NCI-H510A treated with DMSO at 0.1 percent for 48 hours (cell line): Measurements from ENCODE around the gene MATCAP1.

Experiments used
- DNase-seq: peaks from one replicate; lab custom pipeline; 2025; lab: John Stamatoyannopoulos, UW

MATCAP1 gene

GRCh38 chr16:67190448-67191399 is 7.0 kb upstream of the MATCAP1 start:
- no peak for DNase-seq

DNA sequence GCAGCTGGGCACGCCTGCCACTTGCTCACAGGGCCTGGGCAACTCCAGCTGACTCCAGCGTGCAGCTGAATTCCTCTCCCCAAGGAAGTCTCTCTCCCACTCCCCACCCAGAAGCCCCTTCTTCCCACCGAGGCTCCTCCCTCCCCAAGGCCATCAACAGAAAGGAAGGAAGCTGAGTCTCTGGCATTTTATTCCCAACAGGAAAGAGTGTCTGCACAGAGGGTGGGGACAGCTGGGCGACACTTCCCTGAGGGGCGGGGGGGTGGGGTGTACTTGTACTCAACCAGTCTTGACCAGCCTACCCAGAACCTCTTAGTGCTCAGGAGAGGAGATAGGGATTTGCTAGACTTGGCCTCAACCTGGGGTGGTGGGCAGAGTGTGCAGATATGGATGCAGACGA is 6.3 kb upstream of the MATCAP1 start, which contains the start of gene EXOC3L1:
Gene EXOC3L1 (minus strand): TSS at position 96 of the 400 bp plus-strand sequence. CDS start 460 bp downstream, outside the sequence.
- DNase-seq, result no peak

DNA sequence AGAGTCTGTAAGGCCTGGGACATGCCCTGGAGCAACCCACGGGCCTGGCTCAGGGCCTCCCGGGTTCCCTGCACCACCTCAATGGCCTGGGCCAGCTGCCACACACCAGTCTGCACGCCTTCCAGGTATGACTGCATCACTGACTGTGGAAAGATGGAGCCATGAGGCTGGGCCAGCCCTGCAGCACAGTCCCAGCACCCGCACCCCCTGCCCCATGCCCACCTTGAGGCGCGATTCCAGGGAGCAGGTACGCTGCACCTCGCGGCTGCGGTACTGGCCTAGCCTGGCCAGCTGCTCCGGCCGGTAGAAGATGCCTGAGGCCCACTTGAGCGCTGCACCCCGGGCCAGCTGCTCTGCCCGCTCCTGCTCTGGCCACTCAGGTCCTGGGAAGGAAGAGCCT is 5.0 kb upstream of the MATCAP1 start:
- no peak for DNase-seq

- no peak for DNase-seq
These were observed 4.6 kb upstream of the MATCAP1 start for GRCh38 chr16:67188323-67188722.

DNA sequence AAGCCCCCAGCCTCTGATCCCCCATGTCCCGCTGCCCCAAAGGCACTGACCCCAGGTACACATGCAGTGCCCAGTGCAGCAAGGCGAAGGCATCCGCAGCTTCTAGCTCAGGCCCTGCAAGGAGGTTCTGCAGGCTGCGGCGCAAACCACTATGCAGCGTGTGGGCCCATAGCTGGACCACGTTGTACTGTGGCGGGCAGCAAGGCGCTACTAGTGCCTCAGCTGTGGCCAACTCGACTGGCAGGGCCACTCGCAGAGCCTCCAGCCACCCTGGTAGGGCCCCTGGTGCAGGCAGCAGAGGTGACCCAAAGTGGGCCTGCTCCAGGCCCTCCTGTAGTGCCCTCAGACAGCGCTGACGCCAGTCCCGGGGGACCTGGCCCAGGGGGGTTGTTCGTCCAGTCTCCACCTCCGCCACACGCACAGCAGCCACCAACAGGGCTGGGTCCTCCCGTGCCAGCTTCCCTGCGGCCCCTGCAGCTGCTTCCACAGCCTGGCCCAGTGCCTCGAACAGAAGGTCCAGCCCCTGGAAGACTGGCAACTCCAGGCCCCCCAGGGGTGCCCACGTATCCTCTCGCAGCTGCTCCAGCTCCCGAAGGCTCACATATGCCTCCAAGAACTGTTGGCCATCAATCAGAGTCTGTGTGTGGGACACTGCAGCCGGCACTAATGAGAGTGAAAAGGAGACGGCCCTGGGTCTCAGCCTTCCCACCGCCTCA is 3.6 kb upstream of the MATCAP1 start:
- DNase-seq, result no peak

- DNase-seq, result no peak
These were observed 2.8 kb upstream of the MATCAP1 start for GRCh38 chr16:67186550-67186950.

DNA sequence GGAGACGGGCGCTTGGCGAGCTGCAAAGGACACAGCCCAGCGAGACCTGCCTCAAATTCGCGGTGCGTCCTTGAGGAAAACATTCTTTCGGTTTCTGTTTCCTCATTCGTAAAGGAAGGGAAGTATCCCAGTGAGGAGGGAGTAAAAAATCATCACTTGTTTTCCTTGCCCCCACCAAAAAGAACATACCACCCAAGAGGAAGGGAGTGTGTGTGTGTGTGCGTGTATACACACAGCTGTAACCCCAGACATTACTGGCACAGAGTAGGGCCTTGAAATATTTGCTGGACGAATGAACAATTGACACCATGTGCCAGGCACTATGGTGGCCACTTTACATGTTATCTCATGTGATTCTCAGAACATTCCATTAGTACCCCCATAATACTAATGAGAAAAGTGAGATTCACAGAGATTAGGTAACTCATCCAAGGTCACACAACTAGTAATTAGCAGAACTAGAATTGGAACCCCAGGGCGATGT is 1.9 kb upstream of the MATCAP1 start:
- no peak for DNase-seq

GRCh38 chr16:67184995-67185650 is 1.4 kb upstream of the MATCAP1 start:
- peak; percentile 32 for DNase-seq

GRCh38 chr16:67184453-67184994 is 761 bp upstream of the MATCAP1 start:
- DNase-seq, result no peak

DNA sequence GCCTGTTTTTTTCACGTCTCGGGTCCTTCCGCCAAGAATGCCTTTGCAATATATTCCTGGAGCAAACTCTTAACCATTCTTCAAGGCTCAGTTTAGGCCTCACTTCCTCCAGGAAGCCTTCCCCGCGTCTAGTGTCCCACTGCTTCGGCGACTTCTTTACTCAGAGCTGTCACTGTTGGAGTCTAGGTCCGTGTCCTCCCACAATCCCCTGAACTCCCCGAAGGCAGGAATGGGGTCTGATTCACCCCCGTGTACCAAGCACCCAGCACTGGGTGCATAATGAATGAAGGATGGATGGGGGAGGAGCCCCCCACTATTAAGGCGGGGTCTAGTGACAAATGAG is 508 bp downstream of the MATCAP1 start:
- DNase-seq, result no peak

DNA sequence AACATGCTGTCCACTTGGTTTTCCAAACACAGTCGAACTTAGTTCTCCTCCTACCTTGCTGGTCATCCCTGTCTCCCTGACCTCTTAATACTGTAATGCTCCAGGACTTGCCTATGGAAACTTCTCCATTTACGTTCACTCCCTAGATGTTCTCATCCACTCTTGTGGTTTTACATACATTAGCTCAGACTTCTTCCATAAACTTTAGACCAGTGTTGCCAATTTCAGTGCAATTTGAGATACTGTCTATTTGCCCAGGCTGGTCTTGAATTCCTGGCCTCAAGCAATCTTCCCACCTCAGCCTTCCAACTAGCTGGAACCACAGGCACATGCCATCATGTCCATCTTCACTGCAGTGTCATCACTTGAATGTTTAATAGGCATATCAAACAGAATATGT is 1.5 kb downstream of the MATCAP1 start:
- no peak for DNase-seq

- no peak for DNase-seq
These were observed 2.4 kb downstream of the MATCAP1 start for GRCh38 chr16:67181346-67181745.

DNA sequence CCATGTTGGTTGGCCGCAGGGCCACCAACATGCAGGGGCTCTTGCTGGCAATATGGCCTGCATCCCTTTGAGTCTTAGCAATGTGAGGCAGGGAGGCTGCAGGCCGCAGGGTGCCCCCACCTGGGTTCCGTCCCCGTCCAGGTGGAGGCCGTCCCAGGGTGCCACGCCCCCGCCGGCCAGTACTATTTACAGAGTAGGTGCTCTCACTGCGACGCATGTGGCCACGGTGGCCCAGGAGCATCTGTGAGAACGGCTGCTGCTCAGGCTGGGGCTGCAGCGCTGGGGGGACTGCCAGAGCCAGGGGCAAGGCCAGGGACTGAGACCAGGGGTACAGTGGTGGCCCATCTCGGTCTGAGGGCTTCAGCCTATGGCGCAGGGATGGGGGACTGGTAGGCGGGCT is 3.6 kb downstream of the MATCAP1 start:
- DNase-seq, result no peak

- DNase-seq, result no peak
These were observed 4.2 kb downstream of the MATCAP1 start for GRCh38 chr16:67179421-67180080.

DNA sequence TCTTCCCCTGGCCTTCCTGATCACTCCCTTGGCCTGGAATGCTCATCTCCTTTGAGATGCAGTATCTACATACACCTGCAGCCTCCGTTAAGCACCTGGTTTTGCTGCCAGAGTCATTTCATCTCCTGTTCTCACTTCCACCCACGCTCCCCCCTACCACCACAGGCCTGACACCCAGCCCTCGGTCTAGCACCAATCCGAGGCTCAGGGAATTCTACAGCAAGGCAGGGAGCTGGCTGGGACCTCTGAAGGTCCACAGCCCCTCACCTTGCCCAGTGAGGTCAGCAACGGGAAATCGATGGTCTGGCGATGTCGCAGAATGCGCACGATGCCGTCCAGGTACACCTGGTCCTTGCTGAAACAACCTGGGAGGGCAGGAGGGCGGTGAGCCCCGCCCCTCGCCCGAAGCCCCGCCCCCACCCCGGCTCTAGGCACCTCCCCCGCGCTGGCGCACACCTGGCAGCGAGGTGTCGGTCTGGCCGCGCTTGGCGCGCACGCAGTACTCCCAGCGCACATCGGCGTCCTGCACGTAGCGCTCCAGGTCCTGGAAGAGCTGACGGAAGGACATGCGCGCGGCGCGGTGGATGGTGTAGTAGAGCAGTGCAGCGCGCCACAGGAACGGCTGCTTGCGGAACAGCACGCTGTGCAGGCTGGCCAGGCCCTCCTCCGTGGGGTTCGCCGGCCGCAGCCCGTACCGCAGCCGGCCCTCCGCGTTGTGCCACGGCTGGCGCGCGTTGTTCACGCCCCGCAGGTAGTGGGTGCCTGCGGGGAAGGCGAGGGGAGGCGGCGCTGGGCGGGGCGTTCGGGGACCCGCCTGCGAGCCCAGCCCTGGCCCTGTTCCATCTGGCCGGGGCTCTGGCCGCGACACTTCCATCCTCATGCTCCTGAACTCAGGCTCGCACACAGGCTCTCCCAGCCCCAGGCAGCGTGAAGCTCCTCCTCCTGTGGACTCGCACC is 5.7 kb downstream of the MATCAP1 start:
- DNase-seq, result peak; percentile 85

GRCh38 chr16:67176662-67177061 is 7.1 kb downstream of the MATCAP1 start:
- DNase-seq, result no peak

- DNase-seq, result no peak
These were observed 9.0 kb downstream of the MATCAP1 start for GRCh38 chr16:67174706-67175231.

- DNase-seq, result peak; percentile 72
These were observed 9.7 kb downstream of the MATCAP1 start for GRCh38 chr16:67173808-67174705.

DNA sequence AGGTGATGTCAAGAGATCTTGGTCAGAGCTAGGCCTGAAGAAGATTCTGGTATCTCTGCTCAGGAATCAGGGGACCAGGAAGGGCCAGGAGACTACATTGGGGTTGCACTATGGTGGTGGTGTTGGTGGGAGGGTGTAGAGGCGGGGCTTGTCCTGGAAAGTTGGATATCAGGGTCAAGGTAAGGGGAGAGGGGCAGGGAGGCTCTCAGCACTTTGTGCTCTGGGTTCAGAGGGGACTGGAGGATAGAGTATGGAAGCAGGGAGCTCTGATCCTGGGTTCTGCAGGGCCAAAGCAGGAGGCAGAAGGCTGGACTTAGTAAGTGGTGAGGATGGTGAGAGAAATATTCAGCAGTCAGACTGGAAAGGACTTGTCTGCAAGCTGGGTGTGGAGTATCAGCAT is 10.4 kb downstream of the MATCAP1 start:
- DNase-seq, result no peak
